HepG2 (cell line): ENCODE data around the gene NRDE2. TPM values are rescaled to one million over a fixed set of nuclear protein-coding genes. Genes with fewer than 3 reads are reported as not detected.

Source experiments
- ATM ChIP-seq: fragments of 450-650 bp; IDR thresholded peaks from 2 replicates; pipeline ENCODE4 v1.7.1; 2017; ENCODE audit warnings: mild to moderate bottlenecking, borderline replicate concordance
- ELF4 ChIP-seq: sonication (generic); formaldehyde crosslinking; IDR thresholded peaks from 2 replicates; pipeline ENCODE4 v1.5.0; 2020; ENCODE audit warnings: missing genetic modification reagents, mild to moderate bottlenecking, moderate library complexity, borderline replicate concordance
- GATAD2A ChIP-seq: IDR thresholded peaks from 2 replicates; pipeline ENCODE4 v1.6.1; 2016
- GMEB2 ChIP-seq: IDR thresholded peaks from 2 replicates; pipeline ENCODE4 v1.6.1; 2016; ENCODE audit warnings: missing biosample characterization, missing genetic modification reagents, low read depth
- HNF4A ChIP-seq: sonication (generic); formaldehyde crosslinking; IDR thresholded peaks from 2 replicates; pipeline ENCODE4 v1.4.0; 2020; ENCODE audit warnings: missing genetic modification reagents
- KAT2B ChIP-seq: fragments of 150-350 bp; IDR thresholded peaks from 2 replicates; pipeline ENCODE4 v1.6.1; 2014; ENCODE audit warnings: low read depth, low read length, borderline replicate concordance
- MTERF4 ChIP-seq: sonication (generic); formaldehyde crosslinking; IDR thresholded peaks from 2 replicates; pipeline ENCODE4 v1.8.0; 2023; ENCODE audit warnings: mild to moderate bottlenecking, missing genetic modification reagents
- MTF2 ChIP-seq: sonication (generic); formaldehyde crosslinking; IDR thresholded peaks from 2 replicates; pipeline ENCODE4 v1.5.0; 2020; ENCODE audit warnings: missing genetic modification reagents, borderline replicate concordance
- NR2F2 ChIP-seq: IDR thresholded peaks from 2 replicates; pipeline ENCODE4 v1.6.1; 2012; ENCODE audit warnings: low read depth, inconsistent platforms, borderline replicate concordance
- PBX3 ChIP-seq: sonication (generic); formaldehyde crosslinking; IDR thresholded peaks from 2 replicates; pipeline ENCODE4 v1.8.1; 2023; ENCODE audit warnings: missing genetic modification reagents, inconsistent platforms, borderline replicate concordance
- PCBP2 ChIP-seq: fragments of 200-400 bp; formaldehyde crosslinking; optimal IDR thresholded peaks from 2 replicates; pipeline ENCODE3; 2018; ENCODE audit warnings: low read length, low read depth; ENCODE audit not compliant: poor library complexity, severe bottlenecking
- PLRG1 ChIP-seq: fragments of 450-650 bp; conservative IDR thresholded peaks from 2 replicates; pipeline ENCODE4 v1.6.1; 2016
- PRPF4 ChIP-seq: fragments of 200-400 bp; formaldehyde crosslinking; IDR thresholded peaks from 2 replicates; pipeline ENCODE4 v1.6.1; 2016; ENCODE audit warnings: low read length, low read depth; ENCODE audit not compliant: poor library complexity, severe bottlenecking
- RBM22 ChIP-seq: fragments of 200-400 bp; formaldehyde crosslinking; optimal IDR thresholded peaks from 2 replicates; pipeline ENCODE3; 2017; ENCODE audit warnings: mild to moderate bottlenecking, low read length, moderate library complexity
- THAP9 ChIP-seq: sonication (generic); formaldehyde crosslinking; IDR thresholded peaks from 2 replicates; pipeline ENCODE4; 2020; ENCODE audit warnings: missing genetic modification reagents, mild to moderate bottlenecking, borderline replicate concordance
- ZBTB7B ChIP-seq: sonication (generic); formaldehyde crosslinking; IDR thresholded peaks from 2 replicates; pipeline ENCODE4 v1.4.0; 2020; ENCODE audit warnings: missing genetic modification reagents
- ZMYM3 ChIP-seq: sonication (generic); formaldehyde crosslinking; IDR thresholded peaks from 2 replicates; pipeline ENCODE4 v1.5.1; 2020; ENCODE audit warnings: mild to moderate bottlenecking, missing genetic modification reagents
- ZNF232 ChIP-seq: sonication (generic); formaldehyde crosslinking; IDR thresholded peaks from 2 replicates; pipeline ENCODE4 v1.4.0; 2020; ENCODE audit warnings: missing genetic modification reagents, borderline replicate concordance
- ZNF629 ChIP-seq: sonication (generic); formaldehyde crosslinking; conservative IDR thresholded peaks from 2 replicates; pipeline ENCODE4 v1.5.0; 2020; ENCODE audit warnings: missing genetic modification reagents
- ZNF672 ChIP-seq: sonication (generic); formaldehyde crosslinking; IDR thresholded peaks from 2 replicates; pipeline ENCODE4 v1.8.1; 2022; ENCODE audit warnings: missing genetic modification reagents
- ZNF747 ChIP-seq: sonication (generic); formaldehyde crosslinking; IDR thresholded peaks from 2 replicates; pipeline ENCODE4 v1.8.1; 2023; ENCODE audit warnings: missing genetic modification reagents, mild to moderate bottlenecking, borderline replicate concordance
- ZNF75D ChIP-seq: sonication (generic); formaldehyde crosslinking; IDR thresholded peaks from 2 replicates; pipeline ENCODE4 v1.8.1; 2023; ENCODE audit warnings: missing genetic modification reagents, mild to moderate bottlenecking, borderline replicate concordance
- ZNF841 ChIP-seq: sonication (generic); formaldehyde crosslinking; IDR thresholded peaks from 2 replicates; pipeline ENCODE4 v1.8.1; 2023; ENCODE audit warnings: missing genetic modification reagents, borderline replicate concordance
- ZSCAN12 ChIP-seq: sonication (generic); formaldehyde crosslinking; IDR thresholded peaks from 2 replicates; pipeline ENCODE4 v1.9.0; 2021; ENCODE audit warnings: mild to moderate bottlenecking, missing genetic modification reagents
- ZSCAN31 ChIP-seq: sonication (generic); formaldehyde crosslinking; IDR thresholded peaks from 2 replicates; pipeline ENCODE4 v1.5.0; 2020; ENCODE audit warnings: low read depth, mild to moderate bottlenecking, missing genetic modification reagents
- polyA plus RNA-seq, 8 experiments: library from polyadenylated mRNA; depleted of rRNA in 3 of 8; stranded (reverse) in 7 of 8; unstranded in 1 of 8; fragments of >200 nt; fragmentation: Illumina TruSeq in 4 of 8; extraction: Trizol in 4 of 8; gene quantifications; 2 replicates each; pipeline versions ENCODE4 v1.2.1 to v1.2.3, GENCODE V29; 2011 to 2016; ENCODE audit warnings: low read depth in 4 of 8, missing spikeins in 1 of 8, mixed read lengths in 1 of 8; ENCODE audit not compliant: insufficient read depth in 1 of 8
- total RNA-seq, 5 experiments: library from RNA; depleted of rRNA; stranded (reverse); fragments of >200 nt; fragmentation: Illumina TruSeq; extraction: Trizol; gene quantifications; 2 replicates each; pipeline ENCODE4 v1.2.3, GENCODE V29; 2016; ENCODE audit warnings: low read depth in 1 of 5

The NRDE2 gene
- total and polyA plus RNA-seq, 2 of the 13 experiments (the other 11 are each of a cell fraction or from before 2014, with no cell fraction given): 5.6 to 12.5 TPM

- TF ChIP-seq ZBTB7B (CRISPR knock-in tag) (no peak), ZNF841 (CRISPR knock-in tag) (no peak), PLRG1 (no peak), ZNF672 (CRISPR knock-in tag) (no peak), ZNF75D (no peak), GMEB2 (CRISPR knock-in tag) (no peak), PRPF4 (no peak), PBX3 (CRISPR knock-in tag) (no peak), HNF4A (CRISPR knock-in tag) (no peak), ZSCAN31 (CRISPR knock-in tag) (no peak), NR2F2 (no peak), ZNF629 (CRISPR knock-in tag) (no peak), ZSCAN12 (CRISPR knock-in tag) (no peak), ATM (no peak), MTERF4 (CRISPR knock-in tag) (no peak), ZNF232 (CRISPR knock-in tag) (peak; percentile 36; the same call in 1 of the 2 replicates), ZMYM3 (CRISPR knock-in tag) (no peak), PCBP2 (no peak), THAP9 (no peak), RBM22 (no peak), ELF4 (no peak), ZNF747 (0 out of 2 replicates have a peak, but pooled peaks have one; percentile 37), KAT2B (no peak), GATAD2A (CRISPR knock-in tag) (no peak), MTF2 (CRISPR knock-in tag) (no peak)
Measured at GRCh38 chr14:90235179-90235976, 96.4 kb downstream of the NRDE2 start (continued).
